ENCODE results near the gene HADHA.

HADHA gene

GRCh38 chr2:26191316-26192159 is 52.9 kb downstream of the HADHA start:
- no peak for DNase-seq

- DNase-seq, result no peak
Observed at GRCh38 chr2:26190369-26190768, 54.1 kb downstream of the HADHA start.

DNA sequence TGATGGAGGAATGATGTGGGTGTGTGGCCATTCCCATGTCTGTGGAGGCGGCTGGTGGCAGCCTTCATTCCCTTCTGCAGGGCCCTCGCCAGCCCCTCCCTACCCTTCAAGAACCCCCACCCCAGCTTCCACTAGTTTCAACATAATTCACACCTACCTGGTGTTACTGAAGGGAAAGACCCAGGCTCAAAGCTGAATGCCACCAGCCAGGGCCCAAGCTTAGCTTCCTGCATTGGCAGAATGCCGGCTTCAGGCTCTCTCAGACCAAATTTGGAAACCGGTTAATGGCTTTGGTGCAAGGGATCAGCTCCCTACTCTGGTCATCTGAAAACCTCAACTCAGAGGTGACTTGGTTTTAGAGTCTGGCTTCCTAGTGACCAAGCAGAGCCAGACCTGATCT is 54.7 kb downstream of the HADHA start:
- no peak for DNase-seq

DNA sequence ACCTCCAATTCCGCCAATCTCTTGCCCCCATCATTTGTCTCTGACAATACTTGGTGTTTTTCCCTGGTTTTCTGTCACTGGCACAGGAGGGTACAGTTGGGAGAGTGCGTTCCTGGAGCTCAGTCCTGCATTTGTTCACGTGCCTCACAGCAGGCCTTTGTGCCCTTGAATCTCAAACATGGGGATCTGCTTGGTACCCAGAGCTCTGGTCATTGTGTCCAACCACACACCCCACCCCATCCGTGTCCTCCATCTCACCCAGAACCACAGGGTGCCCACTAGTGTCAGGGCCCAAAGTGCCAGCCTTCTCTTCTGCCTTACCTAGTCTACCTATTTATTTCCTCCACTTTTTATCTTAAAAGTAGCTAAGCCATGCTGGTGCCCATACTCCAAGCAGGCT is 55.3 kb downstream of the HADHA start:
- DNase-seq, result no peak

DNA sequence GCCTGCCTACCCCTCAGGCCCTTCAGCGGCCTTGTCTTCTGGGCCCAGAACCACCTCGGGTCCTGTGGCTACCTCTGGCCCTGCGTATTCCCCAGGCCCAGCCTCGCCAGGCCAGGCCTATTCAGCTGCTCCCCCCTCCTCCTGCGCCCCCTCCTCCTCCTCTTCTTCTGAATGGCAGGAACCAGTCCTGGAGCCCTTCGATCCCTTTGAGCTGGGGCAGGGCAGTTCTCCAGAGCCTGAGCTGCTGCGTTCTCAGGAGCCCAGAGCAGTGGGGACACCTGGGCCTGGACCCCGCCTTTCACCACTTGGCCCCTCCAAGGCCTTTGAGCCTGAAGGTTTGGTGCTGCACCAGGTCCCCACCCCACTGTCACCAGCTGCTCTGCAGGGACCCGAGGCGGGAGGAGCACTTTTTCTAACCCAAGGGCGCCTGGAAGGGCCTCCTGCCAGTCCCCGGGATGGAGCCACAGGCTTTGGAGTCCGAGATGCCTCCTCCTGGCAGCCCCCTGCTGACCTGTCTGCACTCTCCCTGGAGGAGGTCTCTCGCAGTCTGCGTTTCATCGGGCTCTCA is 56.8 kb downstream of the HADHA start:
- no peak for DNase-seq

DNA sequence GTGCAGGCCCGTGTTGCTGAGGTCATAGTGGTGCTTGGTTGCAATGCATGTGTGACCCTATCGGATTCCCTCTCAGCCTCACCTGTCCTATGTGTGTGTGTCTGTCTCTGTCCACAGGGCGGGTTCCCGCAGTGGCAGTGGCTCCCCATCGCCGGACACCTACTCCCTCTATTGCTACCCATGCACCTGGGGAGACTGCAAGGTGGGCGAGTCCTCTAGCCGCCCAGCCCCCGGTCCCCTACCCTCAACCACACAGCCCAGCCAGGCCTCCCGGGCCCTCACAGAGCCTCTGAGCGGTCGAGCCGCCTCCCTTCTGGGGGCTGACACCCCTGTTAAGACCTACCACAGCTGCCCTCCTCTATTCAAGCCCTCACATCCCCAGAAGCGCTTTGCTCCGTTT is 57.3 kb downstream of the HADHA start:
- no peak for DNase-seq

DNA sequence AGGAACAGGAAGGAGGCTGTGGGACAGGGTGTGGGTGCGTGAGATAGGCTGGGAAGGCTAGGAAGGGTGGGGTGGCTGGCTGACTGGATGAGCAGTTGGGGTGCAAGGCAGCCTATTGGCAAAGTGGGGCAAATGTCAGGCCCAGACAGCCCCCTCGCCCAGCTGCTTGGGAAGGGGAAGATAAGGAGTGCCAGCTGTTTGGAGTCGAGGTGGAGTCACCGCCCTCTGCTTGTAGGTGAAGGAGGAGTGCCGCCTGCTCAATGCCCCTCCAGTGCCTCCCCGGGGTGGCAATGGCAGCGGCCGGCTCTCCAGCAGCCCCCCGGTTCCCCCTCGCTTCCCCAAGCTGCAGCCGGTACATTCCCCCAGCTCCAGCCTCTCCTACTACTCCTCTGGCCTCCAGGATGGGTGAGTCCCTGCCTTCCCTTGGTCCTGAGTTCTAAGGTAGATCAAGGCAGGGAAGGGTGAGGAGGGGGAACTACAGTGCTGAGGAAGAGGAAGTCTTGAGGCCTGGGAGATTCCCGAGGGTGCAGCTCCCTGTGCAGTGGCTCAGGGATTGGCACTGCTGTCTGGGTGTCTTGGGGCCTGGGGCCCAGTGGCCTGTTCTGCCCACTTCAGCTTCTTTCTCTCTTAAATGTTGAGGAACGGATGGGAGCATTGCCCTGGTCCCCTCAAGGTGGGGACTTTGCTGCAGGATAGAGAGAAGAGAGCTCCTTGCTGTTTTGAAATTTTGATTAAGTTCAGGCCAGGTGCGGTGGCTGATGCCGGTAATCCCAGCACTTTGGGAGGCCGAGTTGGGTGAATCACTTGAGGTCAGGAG is 58.3 kb downstream of the HADHA start:
- no peak for DNase-seq

DNA sequence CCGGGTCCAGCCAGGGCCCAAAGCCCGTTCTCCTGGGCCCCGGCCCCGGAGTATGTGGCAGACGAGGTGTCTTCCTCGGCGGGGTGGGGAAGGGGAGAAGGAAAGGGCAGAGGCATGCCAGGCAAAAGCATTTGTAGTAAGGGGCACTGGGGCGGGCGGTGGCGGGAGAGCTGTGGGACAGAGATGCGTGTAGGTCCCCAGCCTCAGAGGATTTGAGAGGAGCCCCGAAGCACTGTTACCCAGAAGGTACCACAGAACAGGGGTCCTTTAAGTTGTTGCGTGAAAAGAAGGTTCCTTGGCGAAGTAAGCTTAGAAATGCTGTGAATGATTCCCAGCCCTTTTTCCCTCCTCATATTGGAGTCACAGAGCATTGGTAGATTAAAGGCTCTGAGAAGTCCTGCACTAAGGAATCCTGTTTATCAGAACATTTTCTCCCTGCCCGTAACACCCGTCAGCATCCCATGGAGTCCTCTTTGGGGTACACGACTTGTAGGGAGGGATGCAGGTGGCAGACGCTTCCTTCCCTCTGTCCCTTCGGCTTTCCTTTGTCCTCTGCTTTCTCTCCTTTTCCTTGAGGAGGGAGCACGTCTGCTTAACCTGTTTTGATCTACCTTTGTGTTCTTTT is 59.0 kb downstream of the HADHA start:
- no peak for DNase-seq

DNA sequence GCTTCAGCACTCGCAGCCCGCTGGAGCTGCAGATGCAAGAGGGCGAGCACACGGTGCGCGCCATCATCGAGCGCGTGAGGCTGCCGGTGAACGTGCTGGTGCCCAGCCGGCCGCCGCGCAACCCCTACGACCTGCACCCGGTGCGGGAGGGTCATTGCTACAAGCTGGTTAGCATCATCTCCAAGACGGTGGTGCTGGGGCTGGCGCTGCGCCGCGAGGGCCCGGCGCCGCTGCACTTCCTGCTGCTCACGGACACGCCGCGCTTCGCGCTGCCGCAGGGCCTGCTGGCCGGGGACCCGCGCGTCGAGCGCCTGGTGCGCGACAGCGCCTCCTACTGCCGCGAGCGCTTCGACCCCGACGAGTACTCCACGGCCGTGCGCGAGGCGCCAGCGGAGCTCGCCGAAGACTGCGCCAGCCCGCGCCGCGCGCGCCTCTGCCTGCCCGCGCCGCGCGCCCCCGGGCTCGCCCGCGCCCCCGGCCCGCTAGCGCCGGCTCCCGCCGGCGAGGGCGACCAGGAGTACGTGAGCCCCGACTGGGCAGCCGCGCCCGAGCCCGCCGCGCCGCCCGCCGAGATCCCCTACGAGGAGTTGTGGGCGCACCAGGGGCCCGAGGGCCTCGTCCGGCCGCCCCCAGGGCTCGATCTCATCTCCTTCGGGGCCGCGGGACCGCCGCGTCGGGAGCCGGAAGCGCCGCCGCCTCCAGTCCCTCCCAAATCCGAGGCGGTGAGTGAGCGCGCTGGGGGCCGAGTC is 59.7 kb downstream of the HADHA start:
- DNase-seq, result peak; percentile 90

DNA sequence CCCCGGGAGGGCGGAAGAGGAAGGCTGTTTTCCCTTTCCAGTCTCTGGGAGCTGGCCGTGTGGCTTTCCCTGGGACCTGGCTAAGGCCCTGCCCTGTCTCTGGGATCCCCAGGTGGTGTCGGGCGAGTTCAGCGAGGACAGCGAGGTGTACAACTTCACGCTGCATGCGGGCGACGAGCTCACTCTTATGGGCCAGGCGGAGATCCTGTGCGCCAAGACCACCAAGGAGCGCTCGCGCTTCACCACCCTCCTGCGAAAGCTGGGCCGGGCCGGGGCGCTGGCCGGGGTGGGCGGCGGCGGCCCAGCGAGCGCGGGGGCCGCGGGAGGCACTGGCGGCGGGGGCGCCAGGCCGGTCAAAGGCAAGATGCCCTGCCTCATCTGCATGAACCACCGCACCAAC is 60.3 kb downstream of the HADHA start:
- no peak for DNase-seq

GRCh38 chr2:26182887-26183630 is 61.4 kb downstream of the HADHA start:
- DNase-seq, result no peak

- DNase-seq, result no peak
Observed at GRCh38 chr2:26182441-26182840, 62.0 kb downstream of the HADHA start.

DNA sequence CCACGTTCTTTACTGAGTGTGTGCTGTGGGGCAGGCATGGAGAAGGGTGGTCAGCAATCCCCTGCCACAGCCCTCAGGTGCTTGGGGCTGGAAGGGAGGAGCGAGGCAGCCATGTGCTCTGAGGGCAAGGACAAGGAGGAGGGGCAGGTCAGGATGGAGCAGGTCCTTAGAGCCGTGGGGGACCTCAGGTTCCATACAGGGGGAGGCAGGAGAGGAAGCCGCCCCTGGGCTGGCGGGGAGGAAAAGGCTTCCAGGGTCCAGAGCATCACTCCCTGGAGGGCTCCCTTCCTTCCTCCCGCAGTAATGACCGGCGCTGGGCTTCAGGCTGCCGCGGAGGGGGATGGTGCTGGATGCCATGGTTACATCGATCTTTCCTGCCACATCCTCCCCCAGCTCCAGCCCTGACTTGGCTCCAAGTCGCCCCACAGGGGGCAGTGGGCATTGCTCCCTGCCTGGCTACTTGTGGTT is 65.0 kb downstream of the HADHA start:
- no peak for DNase-seq

DNA sequence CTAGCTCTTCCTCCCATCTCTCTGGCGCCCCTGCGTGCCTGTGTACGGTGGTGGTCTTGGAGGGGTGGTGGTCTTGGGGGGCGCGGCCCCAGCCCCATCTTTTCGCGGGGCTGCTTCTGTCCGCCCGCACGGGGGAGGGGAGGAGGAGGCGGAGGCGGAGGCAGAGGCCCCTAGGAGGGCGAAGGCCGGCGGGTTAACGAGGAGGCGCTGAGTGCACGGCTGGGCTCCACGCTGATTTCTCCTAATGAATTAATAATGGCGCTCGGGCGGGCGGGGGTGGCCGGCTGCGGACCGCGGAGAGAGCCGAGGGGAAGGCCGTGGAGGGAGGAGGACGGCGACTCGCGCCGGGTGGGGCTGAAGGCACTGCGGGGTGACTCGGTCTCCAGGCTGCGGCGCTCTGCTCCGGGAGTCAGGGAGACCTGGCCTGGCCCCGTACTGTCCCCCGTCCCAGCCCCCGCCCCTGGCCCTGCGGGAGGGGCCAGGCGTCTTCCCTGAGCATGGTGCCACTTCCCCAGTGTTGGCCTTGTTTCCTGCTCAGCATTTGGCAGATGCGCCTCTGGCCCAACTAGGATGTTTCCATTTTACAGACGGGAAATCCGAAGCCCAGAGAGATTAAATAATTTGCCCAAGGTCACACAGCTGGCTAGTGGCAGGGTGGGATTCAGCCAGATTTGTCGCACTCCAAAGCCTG is 65.5 kb downstream of the HADHA start:
- DNase-seq, result no peak

GRCh38 chr2:26178246-26178645 is 66.2 kb downstream of the HADHA start:
- no peak for DNase-seq

GRCh38 chr2:26177122-26177521 is 67.3 kb downstream of the HADHA start:
- DNase-seq, result no peak

DNA sequence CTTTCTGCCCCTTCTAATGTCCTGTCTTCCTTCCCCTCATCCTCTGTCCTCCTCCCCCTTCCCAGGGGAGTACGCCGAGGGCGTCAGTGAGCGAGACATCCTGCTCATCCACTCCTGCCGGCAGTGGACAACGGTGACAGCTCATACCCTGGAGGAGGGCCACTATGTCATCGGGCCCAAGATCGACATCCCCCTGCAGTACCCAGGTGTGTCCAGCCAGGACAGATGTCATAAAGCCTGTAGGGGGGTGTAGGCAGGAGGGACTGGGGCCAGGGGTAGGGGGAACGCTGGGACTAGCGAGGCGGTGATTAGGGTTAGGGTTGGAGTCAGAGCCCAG is 68.2 kb downstream of the HADHA start:
- DNase-seq, result no peak

DNA sequence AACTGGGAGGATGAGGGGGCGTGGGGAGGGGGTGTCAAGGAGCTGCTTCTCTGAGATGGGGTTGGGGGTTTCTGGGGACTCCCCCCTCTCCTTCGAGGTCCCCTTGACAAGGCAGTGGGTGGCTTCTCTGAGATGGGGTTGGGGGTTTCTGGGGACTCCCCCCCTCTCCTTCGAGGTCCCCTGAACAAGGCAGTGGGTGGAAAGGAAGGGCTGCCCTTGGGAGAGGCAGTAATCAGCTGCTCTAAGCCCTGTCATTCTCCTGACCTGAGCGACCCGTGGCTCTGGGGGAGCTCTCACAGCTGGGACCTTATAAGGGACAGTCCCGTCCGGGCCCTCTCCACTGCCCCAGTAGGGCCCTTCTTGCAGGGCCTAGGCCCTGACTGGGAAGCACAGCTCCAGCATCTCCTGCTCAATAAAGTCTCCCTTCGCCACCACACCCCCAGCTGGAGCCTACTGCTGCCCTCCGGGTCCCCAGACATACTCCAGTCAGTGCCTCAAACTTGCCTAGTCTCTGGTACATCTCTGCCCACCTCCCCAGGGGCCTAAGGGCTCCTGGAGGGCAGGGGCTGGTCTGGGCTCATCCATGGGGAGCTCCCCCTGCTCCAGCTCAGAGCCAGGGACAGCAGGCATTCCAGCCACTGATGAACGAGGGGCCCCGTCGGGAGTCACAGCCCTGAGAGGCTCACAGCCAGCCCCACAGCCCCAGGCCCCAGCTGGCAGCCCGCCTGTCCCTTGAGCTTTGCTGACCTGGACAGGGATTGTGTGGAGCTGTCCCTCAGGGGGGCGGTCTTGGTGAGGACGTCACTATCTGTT is 68.8 kb downstream of the HADHA start:
- DNase-seq, result no peak

- no peak for DNase-seq
Observed at GRCh38 chr2:26174691-26175465, 69.6 kb downstream of the HADHA start.

Measured in CD4-positive, alpha-beta T cell treated with Interleukin-1 beta for 1 hour (primary cell).